HEK293T (cell line): ENCODE measurements around the gene CLIC4.

Experiments
- FOXM1 ChIP-seq: fragments of 450-650 bp; IDR thresholded peaks from 2 replicates; pipeline ENCODE4 v1.6.1; 2017; ENCODE audit warnings: mild to moderate bottlenecking, borderline replicate concordance
- NFRKB ChIP-seq: fragments of 450-650 bp; IDR thresholded peaks from 2 replicates; pipeline ENCODE4 v1.6.1; 2016; ENCODE audit warnings: mild to moderate bottlenecking, moderate library complexity

- TF ChIP-seq FOXM1 (no peak), NFRKB (no peak)
Measured at GRCh38 chr1:24749886-24750285, 4.6 kb downstream of the CLIC4 start.
